ENCODE measurements around the gene TAF4B.

Gene TAF4B

GRCh38 chr18:26206488-26206887, 19.8 kb upstream of the TAF4B start:
- Histone ChIP-seq H3K9me3 (ENCODE audit: control insufficient read depth in 2 of 2, low read length in 2 of 2) (no peaks in the 10 kb centered on the region), H3K36me3 (ENCODE audit: control insufficient read depth in 2 of 2, insufficient read depth in 2 of 2, low read length in 2 of 2) (no peaks in the 10 kb centered on the region), H3K9ac (ENCODE audit: low read depth in 1 of 2, low read length in 2 of 2) (no peak overlapping the region), H3K27me3 (ENCODE audit: control insufficient read depth in 2 of 2, insufficient read depth in 2 of 2, low read length in 2 of 2) (no peaks in the 10 kb centered on the region), H3K27ac (ENCODE audit: low read depth in 2 of 2, low read length in 2 of 2) (no peak overlapping the region), H3K4me1 (ENCODE audit: control insufficient read depth in 2 of 2, insufficient read depth in 2 of 2, low read length in 2 of 2) (no peaks in the 10 kb centered on the region), H3K4me3 (ENCODE audit: low read length in 2 of 2) (no peak overlapping the region)

- Histone ChIP-seq H3K27me3 (ENCODE audit: control insufficient read depth in 2 of 2, insufficient read depth in 2 of 2, low read length in 2 of 2) (no peaks in the 10 kb centered on the region), H3K4me1 (ENCODE audit: control insufficient read depth in 2 of 2, insufficient read depth in 2 of 2, low read length in 2 of 2) (no peaks in the 10 kb centered on the region), H3K27ac (ENCODE audit: low read depth in 2 of 2, low read length in 2 of 2) (no peak overlapping the region), H3K9me3 (ENCODE audit: control insufficient read depth in 2 of 2, low read length in 2 of 2) (no peaks in the 10 kb centered on the region), H3K9ac (ENCODE audit: low read depth in 1 of 2, low read length in 2 of 2) (no peak overlapping the region), H3K36me3 (ENCODE audit: control insufficient read depth in 2 of 2, insufficient read depth in 2 of 2, low read length in 2 of 2) (no peaks in the 10 kb centered on the region), H3K4me3 (ENCODE audit: low read length in 2 of 2) (no peak overlapping the region)
Observed at GRCh38 chr18:26207937-26208336, 18.3 kb upstream of the TAF4B start.

- no peaks in the 10 kb centered on the region for H3K36me3 ChIP-seq (ENCODE audit: control insufficient read depth in 2 of 2, insufficient read depth in 2 of 2, low read length in 2 of 2)
- H3K9ac ChIP-seq (ENCODE audit: low read depth in 1 of 2, low read length in 2 of 2): no peak overlapping the region
- H3K27ac ChIP-seq (ENCODE audit: low read depth in 2 of 2, low read length in 2 of 2): no peak overlapping the region
- H3K27me3 ChIP-seq (ENCODE audit: control insufficient read depth in 2 of 2, insufficient read depth in 2 of 2, low read length in 2 of 2): no peaks in the 10 kb centered on the region
- no peaks in the 10 kb centered on the region for H3K4me1 ChIP-seq (ENCODE audit: control insufficient read depth in 2 of 2, insufficient read depth in 2 of 2, low read length in 2 of 2)
- no peaks in the 10 kb centered on the region for H3K9me3 ChIP-seq (ENCODE audit: control insufficient read depth in 2 of 2, low read length in 2 of 2)
- H3K4me3 ChIP-seq (ENCODE audit: low read length in 2 of 2): no peak overlapping the region
Observed at GRCh38 chr18:26208977-26209376, 17.3 kb upstream of the TAF4B start.

- no peak overlapping the region for H3K4me3 ChIP-seq (ENCODE audit: low read length in 2 of 2)
- H3K27ac ChIP-seq (ENCODE audit: low read depth in 2 of 2, low read length in 2 of 2): no peak overlapping the region
Observed at GRCh38 chr18:26210147-26210546, 16.1 kb upstream of the TAF4B start.

GRCh38 chr18:26215247-26215970, 10.8 kb upstream of the TAF4B start:
- Histone ChIP-seq H3K4me3 (ENCODE audit: low read length in 2 of 2) (peak overlapping the region in 1 of 2 donors; percentile 37), H3K27ac (ENCODE audit: low read depth in 2 of 2, low read length in 2 of 2) (no peak overlapping the region), H3K9me3 (ENCODE audit: control insufficient read depth in 2 of 2, low read length in 2 of 2) (no peaks in the 10 kb centered on the region), H3K4me1 (ENCODE audit: control insufficient read depth in 2 of 2, insufficient read depth in 2 of 2, low read length in 2 of 2) (no peaks in the 10 kb centered on the region), H3K36me3 (ENCODE audit: control insufficient read depth in 2 of 2, insufficient read depth in 2 of 2, low read length in 2 of 2) (no peaks in the 10 kb centered on the region), H3K9ac (ENCODE audit: low read depth in 1 of 2, low read length in 2 of 2) (peak overlapping the region in 1 of 2 donors; percentile 1), H3K27me3 (ENCODE audit: control insufficient read depth in 2 of 2, insufficient read depth in 2 of 2, low read length in 2 of 2) (peaks cover 0 to 2% of the 10 kb centered on the region in 2 donors)

More at GRCh38 chr18:26210147-26210546, 16.1 kb upstream of the TAF4B start:
- H3K27me3 ChIP-seq (ENCODE audit: control insufficient read depth in 2 of 2, insufficient read depth in 2 of 2, low read length in 2 of 2): peaks cover 0 to 2% of the 10 kb centered on the region in 2 donors
- no peaks in the 10 kb centered on the region for H3K9me3 ChIP-seq (ENCODE audit: control insufficient read depth in 2 of 2, low read length in 2 of 2)
- H3K4me1 ChIP-seq (ENCODE audit: control insufficient read depth in 2 of 2, insufficient read depth in 2 of 2, low read length in 2 of 2): no peaks in the 10 kb centered on the region
- H3K36me3 ChIP-seq (ENCODE audit: control insufficient read depth in 2 of 2, insufficient read depth in 2 of 2, low read length in 2 of 2): no peaks in the 10 kb centered on the region
- H3K9ac ChIP-seq (ENCODE audit: low read depth in 1 of 2, low read length in 2 of 2): no peak overlapping the region

GRCh38 chr18:26225022-26225693, 1.1 kb upstream of the TAF4B start:
- H3K27ac ChIP-seq (ENCODE audit: low read depth in 2 of 2, low read length in 2 of 2): no peak overlapping the region
- no peaks in the 10 kb centered on the region for H3K27me3 ChIP-seq (ENCODE audit: control insufficient read depth in 2 of 2, insufficient read depth in 2 of 2, low read length in 2 of 2)
- H3K36me3 ChIP-seq (ENCODE audit: control insufficient read depth in 2 of 2, insufficient read depth in 2 of 2, low read length in 2 of 2): no peaks in the 10 kb centered on the region
- no peak overlapping the region for H3K4me3 ChIP-seq (ENCODE audit: low read length in 2 of 2)
- H3K9me3 ChIP-seq (ENCODE audit: control insufficient read depth in 2 of 2, low read length in 2 of 2): no peaks in the 10 kb centered on the region
- peaks cover 5 to 12% of the 10 kb centered on the region in 2 donors for H3K4me1 ChIP-seq (ENCODE audit: control insufficient read depth in 2 of 2, insufficient read depth in 2 of 2, low read length in 2 of 2)
- no peak overlapping the region for H3K9ac ChIP-seq (ENCODE audit: low read depth in 1 of 2, low read length in 2 of 2)

GRCh38 chr18:26225915-26226228, 373 bp upstream of the TAF4B start:
- H3K4me1 ChIP-seq (ENCODE audit: control insufficient read depth in 2 of 2, insufficient read depth in 2 of 2, low read length in 2 of 2): peaks cover 5 to 12% of the 10 kb centered on the region in 2 donors
- no peaks in the 10 kb centered on the region for H3K36me3 ChIP-seq (ENCODE audit: control insufficient read depth in 2 of 2, insufficient read depth in 2 of 2, low read length in 2 of 2)
- peak overlapping the region; percentile 62 to 80 for H3K27ac ChIP-seq (ENCODE audit: low read depth in 2 of 2, low read length in 2 of 2)
- peak overlapping the region; percentile 81 to 85 for H3K4me3 ChIP-seq (ENCODE audit: low read length in 2 of 2)
- H3K9me3 ChIP-seq (ENCODE audit: control insufficient read depth in 2 of 2, low read length in 2 of 2): no peaks in the 10 kb centered on the region
- H3K27me3 ChIP-seq (ENCODE audit: control insufficient read depth in 2 of 2, insufficient read depth in 2 of 2, low read length in 2 of 2): no peaks in the 10 kb centered on the region
- H3K9ac ChIP-seq (ENCODE audit: low read depth in 1 of 2, low read length in 2 of 2): peak overlapping the region; percentile 60 to 64

- peaks cover 5 to 12% of the 10 kb centered on the region in 2 donors for H3K4me1 ChIP-seq (ENCODE audit: control insufficient read depth in 2 of 2, insufficient read depth in 2 of 2, low read length in 2 of 2)
- no peaks in the 10 kb centered on the region for H3K27me3 ChIP-seq (ENCODE audit: control insufficient read depth in 2 of 2, insufficient read depth in 2 of 2, low read length in 2 of 2)
- no peaks in the 10 kb centered on the region for H3K36me3 ChIP-seq (ENCODE audit: control insufficient read depth in 2 of 2, insufficient read depth in 2 of 2, low read length in 2 of 2)
- peak overlapping the region; percentile 81 to 85 for H3K4me3 ChIP-seq (ENCODE audit: low read length in 2 of 2)
- peak overlapping the region in 1 of 2 donors; percentile 80 for H3K27ac ChIP-seq (ENCODE audit: low read depth in 2 of 2, low read length in 2 of 2)
- no peaks in the 10 kb centered on the region for H3K9me3 ChIP-seq (ENCODE audit: control insufficient read depth in 2 of 2, low read length in 2 of 2)
- peak overlapping the region; percentile 75 to 82 for H3K9ac ChIP-seq (ENCODE audit: low read depth in 1 of 2, low read length in 2 of 2)
Observed at GRCh38 chr18:26227051-26227670, 916 bp downstream of the TAF4B start.

GRCh38 chr18:26228562-26229260, 2.5 kb downstream of the TAF4B start:
- Histone ChIP-seq H3K4me1 (ENCODE audit: control insufficient read depth in 2 of 2, insufficient read depth in 2 of 2, low read length in 2 of 2) (peaks cover 5 to 12% of the 10 kb centered on the region in 2 donors), H3K9ac (ENCODE audit: low read depth in 1 of 2, low read length in 2 of 2) (no peak overlapping the region), H3K9me3 (ENCODE audit: control insufficient read depth in 2 of 2, low read length in 2 of 2) (no peaks in the 10 kb centered on the region), H3K27ac (ENCODE audit: low read depth in 2 of 2, low read length in 2 of 2) (no peak overlapping the region), H3K27me3 (ENCODE audit: control insufficient read depth in 2 of 2, insufficient read depth in 2 of 2, low read length in 2 of 2) (no peaks in the 10 kb centered on the region), H3K4me3 (ENCODE audit: low read length in 2 of 2) (peak overlapping the region in 1 of 2 donors; percentile 13), H3K36me3 (ENCODE audit: control insufficient read depth in 2 of 2, insufficient read depth in 2 of 2, low read length in 2 of 2) (no peaks in the 10 kb centered on the region)

GRCh38 chr18:26230497-26230896, 4.3 kb downstream of the TAF4B start:
- Histone ChIP-seq H3K4me1 (ENCODE audit: control insufficient read depth in 2 of 2, insufficient read depth in 2 of 2, low read length in 2 of 2) (peaks cover 5 to 12% of the 10 kb centered on the region in 2 donors), H3K9ac (ENCODE audit: low read depth in 1 of 2, low read length in 2 of 2) (no peak overlapping the region), H3K36me3 (ENCODE audit: control insufficient read depth in 2 of 2, insufficient read depth in 2 of 2, low read length in 2 of 2) (no peaks in the 10 kb centered on the region), H3K4me3 (ENCODE audit: low read length in 2 of 2) (no peak overlapping the region), H3K27ac (ENCODE audit: low read depth in 2 of 2, low read length in 2 of 2) (no peak overlapping the region), H3K27me3 (ENCODE audit: control insufficient read depth in 2 of 2, insufficient read depth in 2 of 2, low read length in 2 of 2) (no peaks in the 10 kb centered on the region), H3K9me3 (ENCODE audit: control insufficient read depth in 2 of 2, low read length in 2 of 2) (no peaks in the 10 kb centered on the region)

Measured in mucosa of rectum (tissue), 2 donors.